ENCODE results near the gene VKORC1L1.
"Not testable (repeated sequence)": the region's sequence is repeated elsewhere in the genome, so short reads cannot be mapped to it uniquely, and the experiment has no call there.

The VKORC1L1 gene

DNA sequence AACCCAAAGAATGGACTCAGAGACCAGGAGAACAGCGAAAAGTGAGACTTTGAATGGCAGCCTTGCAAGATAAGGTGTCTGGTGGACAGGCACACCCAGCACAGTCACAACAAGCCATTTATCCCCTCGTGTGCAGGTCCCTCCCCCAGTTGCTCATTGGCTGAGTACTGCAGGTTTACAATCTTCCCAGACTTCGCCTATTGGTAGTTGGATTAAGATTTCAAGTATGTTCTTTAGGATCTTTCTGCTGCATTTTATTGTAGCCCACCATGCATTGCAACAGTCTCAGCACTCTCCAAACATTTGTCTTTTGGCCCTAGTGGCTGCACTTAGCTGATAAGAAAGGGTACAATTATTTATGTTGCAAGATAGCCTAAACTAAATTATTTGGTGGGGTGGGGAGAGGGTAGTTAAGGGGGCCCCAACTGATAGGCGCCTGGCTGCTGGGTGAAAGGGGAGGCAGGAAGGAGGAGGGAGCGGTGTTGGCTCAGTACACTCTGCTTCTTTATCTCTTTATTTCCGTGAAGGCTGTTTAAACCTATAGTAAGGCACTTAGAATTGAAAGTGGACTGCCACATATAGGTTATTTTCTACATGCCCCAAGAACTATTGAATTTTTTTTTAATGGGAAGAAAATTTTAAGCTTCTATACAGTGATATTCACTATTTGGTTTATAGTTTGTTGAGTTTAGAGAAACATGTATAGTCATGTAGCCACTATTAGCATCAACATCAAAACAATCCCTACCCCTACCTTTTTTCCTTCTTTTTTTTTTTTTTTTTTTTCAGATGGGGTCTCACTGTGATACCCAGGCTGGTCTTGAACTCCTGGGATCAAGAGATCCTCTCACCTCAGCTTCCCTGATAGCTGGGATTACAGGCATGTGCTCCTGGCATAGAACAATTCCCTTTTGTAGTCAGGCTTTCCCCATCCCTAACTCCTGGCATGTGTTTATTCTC lies 54.9 kb downstream of the VKORC1L1 start:
- H3K4me3 ChIP-seq (ENCODE audit: low read depth, low read length), result no peak overlapping the region
- no peak for DNase-seq (ENCODE audit: low read depth)
- TF ChIP-seq, protein P1, sequence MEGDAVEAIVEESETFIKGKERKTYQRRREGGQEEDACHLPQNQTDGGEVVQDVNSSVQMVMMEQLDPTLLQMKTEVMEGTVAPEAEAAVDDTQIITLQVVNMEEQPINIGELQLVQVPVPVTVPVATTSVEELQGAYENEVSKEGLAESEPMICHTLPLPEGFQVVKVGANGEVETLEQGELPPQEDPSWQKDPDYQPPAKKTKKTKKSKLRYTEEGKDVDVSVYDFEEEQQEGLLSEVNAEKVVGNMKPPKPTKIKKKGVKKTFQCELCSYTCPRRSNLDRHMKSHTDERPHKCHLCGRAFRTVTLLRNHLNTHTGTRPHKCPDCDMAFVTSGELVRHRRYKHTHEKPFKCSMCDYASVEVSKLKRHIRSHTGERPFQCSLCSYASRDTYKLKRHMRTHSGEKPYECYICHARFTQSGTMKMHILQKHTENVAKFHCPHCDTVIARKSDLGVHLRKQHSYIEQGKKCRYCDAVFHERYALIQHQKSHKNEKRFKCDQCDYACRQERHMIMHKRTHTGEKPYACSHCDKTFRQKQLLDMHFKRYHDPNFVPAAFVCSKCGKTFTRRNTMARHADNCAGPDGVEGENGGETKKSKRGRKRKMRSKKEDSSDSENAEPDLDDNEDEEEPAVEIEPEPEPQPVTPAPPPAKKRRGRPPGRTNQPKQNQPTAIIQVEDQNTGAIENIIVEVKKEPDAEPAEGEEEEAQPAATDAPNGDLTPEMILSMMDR (IDR thresholded peaks at IDR 0.05; ENCODE audit: control insufficient read depth, extremely low read depth, insufficient read depth), result no peak

DNA sequence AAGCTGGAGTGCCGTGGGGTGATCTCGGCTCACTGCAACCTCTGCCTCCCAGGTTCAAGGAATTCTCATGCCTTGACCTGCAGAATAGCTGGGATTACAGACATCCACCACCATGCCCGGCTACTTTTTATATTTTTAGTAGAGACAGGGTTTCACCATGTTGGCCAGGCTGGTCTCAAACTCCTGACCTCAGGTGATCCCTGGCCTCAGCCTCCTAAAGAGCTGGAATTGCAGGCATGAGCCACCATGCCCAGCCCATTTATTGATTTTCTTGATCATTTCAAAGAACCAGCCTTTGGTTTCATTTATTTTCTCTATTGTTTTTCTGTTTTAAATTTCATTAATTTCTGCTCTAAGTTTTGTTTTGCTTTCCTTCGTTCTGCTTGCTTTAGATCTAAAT lies 58.8 kb downstream of the VKORC1L1 start:
- H3K4me3 ChIP-seq (ENCODE audit: low read depth, low read length), result no peak overlapping the region
- TF ChIP-seq, protein P1 (IDR thresholded peaks at IDR 0.05; ENCODE audit: control insufficient read depth, extremely low read depth, insufficient read depth), result no peak
- DNase-seq (ENCODE audit: low read depth), result no peak

DNA sequence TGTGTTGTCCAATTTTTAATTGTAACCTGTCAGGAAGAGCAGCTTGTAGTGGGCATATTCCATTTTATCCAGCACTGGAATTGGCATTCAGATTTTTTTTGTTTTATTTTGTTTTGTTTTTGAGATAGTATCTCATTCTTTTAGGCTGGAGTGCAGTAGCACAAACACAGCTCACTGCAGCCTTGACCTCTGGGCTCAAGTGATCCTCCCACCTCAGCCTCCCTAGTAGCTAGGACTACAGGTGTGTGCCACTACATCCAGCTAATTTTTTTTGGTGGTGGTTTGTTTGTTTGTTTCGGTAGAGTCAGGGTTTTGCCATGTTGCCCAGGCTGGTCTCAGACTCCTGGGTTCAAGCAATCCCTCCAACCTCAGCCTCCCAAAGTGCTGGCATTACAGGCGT lies 64.4 kb downstream of the VKORC1L1 start:
- no peak for DNase-seq (ENCODE audit: low read depth)

DNA sequence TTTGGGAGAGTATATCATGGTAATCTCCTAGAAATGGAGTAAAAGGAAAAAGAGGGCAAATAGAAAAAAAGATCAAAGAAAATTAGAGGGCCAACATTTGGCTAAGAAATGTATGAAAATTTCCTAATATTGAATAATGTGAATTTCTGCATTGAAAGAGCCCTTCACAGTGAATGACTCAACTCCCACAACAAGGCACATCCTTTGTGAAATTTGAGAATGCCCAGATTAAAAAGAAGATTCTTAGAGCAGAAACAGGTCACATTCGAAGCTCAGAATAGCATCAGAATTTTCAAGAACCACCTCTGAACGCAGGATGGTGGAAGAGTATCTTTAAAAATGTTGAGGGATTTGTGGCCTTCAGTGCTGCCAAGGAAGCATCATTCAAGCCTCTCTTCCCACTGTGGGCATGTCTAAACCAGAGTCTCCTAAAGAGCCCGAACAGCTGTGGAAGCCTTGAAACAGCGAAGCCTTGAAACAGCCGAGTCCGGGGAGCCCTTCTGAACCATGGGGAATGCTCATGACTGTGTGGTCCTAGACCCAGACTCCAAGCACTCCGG lies 65.5 kb downstream of the VKORC1L1 start:
- TF ChIP-seq, protein P1 (IDR thresholded peaks at IDR 0.05; ENCODE audit: control insufficient read depth, extremely low read depth, insufficient read depth), result no peak
- no peak for DNase-seq (ENCODE audit: low read depth)
- H3K4me3 ChIP-seq (ENCODE audit: low read depth, low read length), result no peak overlapping the region

More for the DNA sequence above, 64.4 kb downstream of the VKORC1L1 start:
- TF ChIP-seq, protein P1 (IDR thresholded peaks at IDR 0.05; ENCODE audit: control insufficient read depth, extremely low read depth, insufficient read depth), result no peak
- no peak overlapping the region for H3K4me3 ChIP-seq (ENCODE audit: low read depth, low read length)

DNA sequence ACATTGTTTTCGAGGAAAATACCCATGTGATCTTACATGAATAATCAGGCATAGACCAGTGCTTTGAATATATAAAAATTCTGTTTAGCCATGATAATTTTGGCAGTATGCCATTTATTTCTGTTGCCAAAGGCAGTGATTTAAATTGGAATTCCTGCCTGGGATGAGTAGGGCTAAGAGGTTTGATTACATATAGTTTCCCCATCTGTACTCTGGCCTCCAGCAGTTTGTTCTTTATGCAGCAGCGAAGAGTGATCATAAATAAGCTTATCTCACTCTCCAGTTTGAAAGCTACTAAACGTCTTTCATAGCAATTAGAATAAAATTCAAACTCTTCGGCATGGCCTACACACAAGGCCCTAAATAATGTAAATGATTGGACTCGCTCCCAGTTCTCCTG lies 72.9 kb downstream of the VKORC1L1 start:
- DNase-seq (ENCODE audit: low read depth); H3K4me3 ChIP-seq (ENCODE audit: low read depth, low read length): not testable (repeated sequence)

DNA sequence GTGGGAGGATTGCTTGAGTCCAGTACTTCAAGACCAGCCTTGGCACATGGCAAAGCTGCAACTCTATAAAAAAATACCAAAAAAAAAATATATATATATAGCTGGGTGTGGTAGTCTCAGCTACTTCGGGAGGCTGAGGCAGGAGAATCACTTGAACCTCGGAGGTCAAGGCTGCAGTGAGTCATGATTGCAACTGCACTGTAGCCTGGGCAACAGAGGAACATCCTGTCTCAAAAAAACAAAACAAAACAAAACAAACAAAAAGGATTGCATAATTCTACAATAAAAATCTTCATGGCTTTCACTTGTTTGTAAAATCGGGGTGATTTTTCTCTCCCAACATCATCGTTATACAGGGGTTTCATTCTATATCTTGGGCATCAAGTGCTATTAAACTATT lies 74.0 kb downstream of the VKORC1L1 start:
- TF ChIP-seq, protein P1 (IDR thresholded peaks at IDR 0.05; ENCODE audit: control insufficient read depth, extremely low read depth, insufficient read depth), result no peak
- no peak overlapping the region for H3K4me3 ChIP-seq (ENCODE audit: low read depth, low read length)
- peak; percentile 22 for DNase-seq (ENCODE audit: low read depth)

DNA sequence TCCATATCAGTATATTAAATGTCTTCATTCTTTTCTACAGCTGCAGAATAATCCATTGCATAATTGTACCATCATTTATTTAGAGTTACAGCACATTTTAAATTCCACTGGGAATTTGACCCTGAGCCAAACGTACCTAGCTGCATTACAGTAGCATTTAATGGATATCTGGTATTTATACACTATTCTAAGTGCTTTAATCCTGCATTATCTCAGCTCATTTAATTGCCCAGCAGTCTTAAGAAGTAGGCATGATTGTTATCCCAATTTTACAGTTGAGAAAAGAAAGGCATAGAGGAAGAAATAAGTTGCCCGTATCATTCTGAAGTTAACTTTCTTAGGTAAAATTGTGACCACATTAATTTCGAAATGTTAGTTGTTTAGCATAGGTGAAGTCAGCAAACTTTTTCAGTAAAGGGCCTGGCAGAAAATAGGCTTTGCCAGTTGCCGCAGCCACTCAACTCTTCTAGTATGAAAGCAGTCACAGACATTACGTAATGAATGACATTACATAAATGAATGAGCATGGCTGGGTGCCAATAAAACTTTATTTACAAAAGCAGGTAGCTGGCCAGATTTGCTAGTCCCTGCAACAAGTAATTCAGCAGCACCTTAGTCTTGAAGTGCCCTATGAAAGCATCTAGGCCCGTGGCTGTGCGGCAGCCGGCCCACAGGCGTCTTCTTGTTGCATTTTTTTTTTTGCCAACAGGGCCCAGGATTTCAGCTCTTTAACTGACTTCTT lies 79.1 kb downstream of the VKORC1L1 start:
- TF ChIP-seq, protein P1 (IDR thresholded peaks at IDR 0.05; ENCODE audit: control insufficient read depth, extremely low read depth, insufficient read depth), result no peak
- no peak overlapping the region for H3K4me3 ChIP-seq (ENCODE audit: low read depth, low read length)
- DNase-seq (ENCODE audit: low read depth), result peak; percentile 83

Measured in LNCaP clone FGC (cell line).